Trophoblast cell (in vitro differentiated cells and primary cell): ENCODE measurements around the gene SORL1.

Experiments
- DNase-seq, 2 donors: peaks; one replicate each; pipeline ENCODE4 v3.0.0-alpha.2; 2016
- H2AFZ ChIP-seq: 2 replicates; pipeline ENCODE4 v1.6.1; 2013; ENCODE audit warnings: low read length, moderate library complexity, mild to moderate bottlenecking; ENCODE audit not compliant: insufficient read depth, poor library complexity
- H2AK5ac ChIP-seq: 2 replicates; pipeline ENCODE4 v1.6.1; 2013; ENCODE audit warnings: mild to moderate bottlenecking, low read length
- H2BK120ac ChIP-seq: 2 replicates; pipeline ENCODE4 v1.6.1; 2013; ENCODE audit warnings: low read length, mild to moderate bottlenecking, moderate library complexity; ENCODE audit not compliant: insufficient read depth, poor library complexity
- H2BK12ac ChIP-seq: 2 replicates; pipeline ENCODE4 v1.6.1; 2013; ENCODE audit warnings: mild to moderate bottlenecking, low read length, moderate library complexity
- H2BK5ac ChIP-seq: 2 replicates; pipeline ENCODE4 v1.6.1; 2013; ENCODE audit warnings: low read length, low read depth, moderate library complexity, mild to moderate bottlenecking; ENCODE audit not compliant: poor library complexity
- H3K14ac ChIP-seq: 2 replicates; pipeline ENCODE4 v1.6.1; 2013; ENCODE audit warnings: mild to moderate bottlenecking, low read length
- H3K18ac ChIP-seq: 2 replicates; pipeline ENCODE4 v1.6.1; 2013; ENCODE audit warnings: mild to moderate bottlenecking, low read length
- H3K23ac ChIP-seq: 2 replicates; pipeline ENCODE4 v1.6.1; 2013; ENCODE audit warnings: low read length
- H3K27ac ChIP-seq: 2 replicates; pipeline ENCODE4 v1.5.1; 2013; ENCODE audit warnings: low read depth, mild to moderate bottlenecking, inconsistent platforms, low read length, moderate library complexity
- H3K27me3 ChIP-seq: 2 replicates; pipeline ENCODE4 v1.6.1; 2013; ENCODE audit warnings: inconsistent platforms, mild to moderate bottlenecking, low read length, moderate library complexity; ENCODE audit not compliant: insufficient read depth
- H3K36me3 ChIP-seq, 2 experiments: 1 replicate in 1 of 2; 2 replicates in 1 of 2; pipeline ENCODE4 v1.6.1; 2013; ENCODE audit warnings: low read length in 2 of 2, mild to moderate bottlenecking in 2 of 2, moderate library complexity in 1 of 2; ENCODE audit not compliant: insufficient read depth in 2 of 2, control insufficient read depth in 1 of 2
- H3K4ac ChIP-seq: 2 replicates; pipeline ENCODE4 v1.6.1; 2013; ENCODE audit warnings: low read depth, mild to moderate bottlenecking, low read length, moderate library complexity
- H3K4me1 ChIP-seq, 2 experiments: 1 replicate in 1 of 2; 2 replicates in 1 of 2; pipeline ENCODE4 v1.6.1; 2013; ENCODE audit warnings: low read length in 2 of 2, mild to moderate bottlenecking in 2 of 2, moderate library complexity in 1 of 2; ENCODE audit not compliant: insufficient read depth in 2 of 2, control insufficient read depth in 1 of 2
- H3K4me2 ChIP-seq: 2 replicates; pipeline ENCODE4 v1.6.1; 2013; ENCODE audit warnings: inconsistent platforms, mild to moderate bottlenecking, low read length, moderate library complexity
- H3K4me3 ChIP-seq: 2 replicates; pipeline ENCODE4 v1.5.1; 2013; ENCODE audit warnings: mild to moderate bottlenecking, low read depth, low read length, inconsistent platforms
- H3K79me1 ChIP-seq: one replicate; pipeline ENCODE4 v1.6.1; 2013; ENCODE audit warnings: low read length
- H3K79me2 ChIP-seq: 2 replicates; pipeline ENCODE4 v1.6.1; 2013; ENCODE audit warnings: low read length, mild to moderate bottlenecking; ENCODE audit not compliant: control insufficient read depth, insufficient read depth, poor library complexity
- H3K9ac ChIP-seq: 2 replicates; pipeline ENCODE4 v1.6.1; 2013; ENCODE audit warnings: mild to moderate bottlenecking, low read length
- H3K9me3 ChIP-seq: 2 replicates; pipeline ENCODE4 v1.6.1; 2013; ENCODE audit warnings: low read depth, mild to moderate bottlenecking, control low read depth, inconsistent platforms, low read length; ENCODE audit not compliant: insufficient read depth
- H4K12ac ChIP-seq: 2 replicates; pipeline ENCODE4 v1.6.1; 2013; ENCODE audit warnings: low read depth, mild to moderate bottlenecking, low read length, moderate library complexity
- H4K8ac ChIP-seq: 2 replicates; pipeline ENCODE4 v1.6.1; 2013; ENCODE audit warnings: low read depth, mild to moderate bottlenecking, low read length, moderate library complexity
- H4K91ac ChIP-seq: one replicate; pipeline ENCODE4 v1.6.1; 2013; ENCODE audit warnings: low read depth, mild to moderate bottlenecking, low read length, moderate library complexity
- WGBS: extraction: QIAGEN DNeasy Blood & Tissue Kit; methylation state at CpG from one replicate; pipeline ENCODE4 v1.1.7; 2013; ENCODE audit warnings: missing lambda C conversion rate; ENCODE audit not compliant: insufficient read length, insufficient coverage; ENCODE audit errors: extremely low coverage; 5-methylcytosine and 5-hydroxymethylcytosine counted together

Gene SORL1

DNA sequence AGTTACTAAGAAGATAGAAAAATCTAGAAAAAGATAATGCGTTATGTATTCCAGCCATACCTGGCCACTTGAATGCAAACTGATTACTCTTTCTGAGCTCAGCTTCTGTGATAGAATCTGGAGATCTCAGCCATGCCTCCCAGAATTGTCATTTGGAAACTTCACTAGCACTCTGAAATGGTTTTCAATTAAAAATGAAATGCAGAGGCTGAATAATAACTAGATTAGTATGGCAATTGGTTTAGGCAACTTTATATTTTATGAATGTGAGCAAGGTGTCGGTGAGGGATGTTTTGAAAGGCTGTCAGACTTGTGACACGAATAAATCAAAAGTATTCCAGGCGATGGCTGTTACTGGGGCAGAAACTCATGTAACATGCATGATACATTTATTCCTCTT is 129.5 kb downstream of the SORL1 start:
- Histone ChIP-seq H4K91ac (no peak overlapping the region), H3K9me3 (no peaks in the 10 kb centered on the region), H3K4me3 (no peak overlapping the region), H3K27me3 (no peaks in the 10 kb centered on the region), H3K36me3 (no peaks in the 10 kb centered on the region), H3K14ac (no peak overlapping the region), H3K4ac (no peak overlapping the region), H3K4me2 (no peak overlapping the region), H2BK5ac (no peak overlapping the region), H2AFZ (no peak overlapping the region), H4K8ac (no peak overlapping the region), H3K23ac (no peak overlapping the region), H2AK5ac (no peak overlapping the region), H3K27ac (no peak overlapping the region), H3K79me2 (no peaks in the 10 kb centered on the region), H2BK12ac (no peak overlapping the region), H4K12ac (no peak overlapping the region), H3K79me1 (no peaks in the 10 kb centered on the region), H3K4me1 (no peaks in the 10 kb centered on the region), H2BK120ac (no peak overlapping the region), H3K9ac (no peak overlapping the region), H3K18ac (no peak overlapping the region)
- DNase-seq: no peak
- WGBS: no CpG with 5 or more reads among the region's 4 CpGs

DNA sequence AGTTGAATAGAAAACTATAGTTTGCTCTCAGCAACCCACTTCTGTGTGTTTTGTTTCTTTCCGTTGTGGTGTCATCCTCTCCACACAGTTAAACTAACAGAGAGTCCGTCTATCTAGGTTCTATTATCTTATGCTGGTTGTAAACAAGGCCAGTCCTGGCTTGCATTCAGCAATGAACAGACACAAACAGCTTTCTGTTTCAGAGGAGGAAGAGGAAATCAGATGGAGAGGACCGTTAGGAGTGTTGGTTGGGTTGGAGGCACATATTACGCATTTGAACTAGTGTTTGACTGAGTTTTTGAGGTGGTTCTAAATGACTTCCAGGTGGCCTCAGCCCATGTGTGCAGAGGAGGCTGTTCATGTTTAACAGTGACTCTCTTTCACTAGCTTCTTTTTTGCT is 130.2 kb downstream of the SORL1 start:
- Histone ChIP-seq H2BK120ac (no peak overlapping the region), H3K36me3 (no peaks in the 10 kb centered on the region), H3K9ac (no peak overlapping the region), H4K12ac (no peak overlapping the region), H3K79me1 (no peaks in the 10 kb centered on the region), H3K18ac (no peak overlapping the region), H3K14ac (no peak overlapping the region), H2BK5ac (no peak overlapping the region), H3K4me1 (no peaks in the 10 kb centered on the region), H2BK12ac (no peak overlapping the region), H3K27ac (no peak overlapping the region), H4K8ac (no peak overlapping the region), H3K4ac (no peak overlapping the region), H3K9me3 (no peaks in the 10 kb centered on the region), H3K23ac (no peak overlapping the region), H3K4me2 (no peak overlapping the region), H4K91ac (no peak overlapping the region), H2AFZ (no peak overlapping the region), H3K79me2 (no peaks in the 10 kb centered on the region), H3K4me3 (no peak overlapping the region), H2AK5ac (no peak overlapping the region), H3K27me3 (no peaks in the 10 kb centered on the region)
- WGBS: no CpG with 5 or more reads among the region's 4 CpGs
- no peak for DNase-seq

- Histone ChIP-seq H3K4me3 (no peak overlapping the region), H2AFZ (no peak overlapping the region), H3K14ac (no peak overlapping the region), H2BK5ac (no peak overlapping the region), H2BK12ac (no peak overlapping the region), H3K4ac (no peak overlapping the region), H4K8ac (no peak overlapping the region), H3K36me3 (peaks cover 2 to 4% of the 10 kb centered on the region in 2 experiments), H3K18ac (no peak overlapping the region), H4K12ac (no peak overlapping the region), H3K9ac (no peak overlapping the region), H3K79me1 (no peaks in the 10 kb centered on the region), H3K27ac (no peak overlapping the region), H4K91ac (no peak overlapping the region), H3K4me2 (no peak overlapping the region), H2AK5ac (no peak overlapping the region), H3K9me3 (no peaks in the 10 kb centered on the region), H3K27me3 (no peaks in the 10 kb centered on the region), H2BK120ac (no peak overlapping the region), H3K79me2 (no peaks in the 10 kb centered on the region), H3K23ac (no peak overlapping the region), H3K4me1 (no peaks in the 10 kb centered on the region)
- DNase-seq: no peak
- no CpG with 5 or more reads among the region's 3 CpGs for WGBS
Observed at GRCh38 chr11:121583825-121584224, 131.7 kb downstream of the SORL1 start.

GRCh38 chr11:121586750-121587149 is 134.6 kb downstream of the SORL1 start:
- no peak overlapping the region for H3K4ac ChIP-seq
- H2AK5ac ChIP-seq: no peak overlapping the region
- no peak overlapping the region for H3K14ac ChIP-seq
- peaks cover 2 to 4% of the 10 kb centered on the region in 2 experiments for H3K36me3 ChIP-seq
- no peaks in the 10 kb centered on the region for H3K79me1 ChIP-seq
- H2BK12ac ChIP-seq: no peak overlapping the region
- no peaks in the 10 kb centered on the region for H3K27me3 ChIP-seq
- H3K4me2 ChIP-seq: no peak overlapping the region
- H3K4me1 ChIP-seq: no peaks in the 10 kb centered on the region
- no peak overlapping the region for H2BK5ac ChIP-seq
- no peak overlapping the region for H4K12ac ChIP-seq
- H4K91ac ChIP-seq: no peak overlapping the region
- no peaks in the 10 kb centered on the region for H3K79me2 ChIP-seq
- no peak overlapping the region for H3K4me3 ChIP-seq
- DNase-seq: no peak
- H3K18ac ChIP-seq: no peak overlapping the region
- no peak overlapping the region for H3K9ac ChIP-seq
- H3K9me3 ChIP-seq: no peaks in the 10 kb centered on the region
- no peak overlapping the region for H3K27ac ChIP-seq
- no peak overlapping the region for H2BK120ac ChIP-seq
- no CpG with 5 or more reads among the region's 2 CpGs for WGBS
- no peak overlapping the region for H2AFZ ChIP-seq
- H4K8ac ChIP-seq: no peak overlapping the region
- H3K23ac ChIP-seq: no peak overlapping the region
